Natural killer cell (primary cell): Measurements from ENCODE around the gene HYAL3. TPM values are rescaled to one million over a fixed set of nuclear protein-coding genes. Genes with fewer than 3 reads are reported as not detected.

Experiments used
- ATAC-seq, 3 donors: fragments of 150-1000 bp in 2 of 3; fragments of 200-7000 bp in 1 of 3; cut with Tn5 transposase; 1 replicate in 1 of 3; 2 replicates in 2 of 3; pipeline ENCODE4 v1.10.0; 2021; ENCODE audit warnings: mild to moderate bottlenecking in 2 of 3, moderate library complexity in 2 of 3
- DNase-seq, 2 donors: peaks; one replicate each; pipeline versions ENCODE4 v3.0.0 to v3.0.0-alpha.2; 2013 to 2021; ENCODE audit warnings: mixed read lengths in 1 of 2
- H3K27ac ChIP-seq: one replicate; pipeline ENCODE4 v1.5.1; 2013; ENCODE audit warnings: mild to moderate bottlenecking, low read length
- H3K27me3 ChIP-seq: one replicate; pipeline ENCODE4 v1.6.1; 2013; ENCODE audit warnings: low read length; ENCODE audit not compliant: control insufficient read depth, insufficient read depth
- H3K36me3 ChIP-seq: one replicate; pipeline ENCODE4 v1.6.1; 2013; ENCODE audit warnings: low read length; ENCODE audit not compliant: control insufficient read depth, insufficient read depth
- H3K4me1 ChIP-seq: one replicate; pipeline ENCODE4 v1.6.1; 2013; ENCODE audit warnings: low read length; ENCODE audit not compliant: control insufficient read depth, insufficient read depth
- H3K4me3 ChIP-seq: one replicate; pipeline ENCODE4 v1.5.1; 2013; ENCODE audit warnings: low read length
- H3K9me3 ChIP-seq: one replicate; pipeline ENCODE4 v1.6.1; 2013; ENCODE audit warnings: low read length; ENCODE audit not compliant: control insufficient read depth, insufficient read depth
- H3K27ac Mint-ChIP-seq, 2 donors: one replicate each; pipeline ENCODE4 v1.8.0; 2022; ENCODE audit warnings: mild to moderate bottlenecking in 2 of 2, mixed read lengths in 2 of 2, moderate library complexity in 1 of 2
- H3K27me3 Mint-ChIP-seq, 2 donors: one replicate each; pipeline ENCODE4 v1.8.0; 2022; ENCODE audit warnings: low read depth in 2 of 2, mixed read lengths in 2 of 2
- H3K36me3 Mint-ChIP-seq: one replicate; pipeline ENCODE4 v1.8.0; 2022; ENCODE audit warnings: mixed read lengths
- H3K4me1 Mint-ChIP-seq, 2 donors: one replicate each; pipeline ENCODE4 v1.8.0; 2022; ENCODE audit warnings: mixed read lengths in 2 of 2
- H3K4me3 Mint-ChIP-seq: one replicate; pipeline ENCODE4 v1.8.0; 2022; ENCODE audit warnings: mild to moderate bottlenecking, moderate library complexity, mixed read lengths
- H3K9me3 Mint-ChIP-seq, 2 donors: one replicate each; pipeline ENCODE4 v1.8.0; 2022; ENCODE audit warnings: mixed read lengths in 2 of 2
- CTCF ChIP-seq: fragments of 200-600 bp; IDR thresholded peaks from one replicate; pipeline ENCODE4 v1.8.0; 2022; ENCODE audit warnings: antibody characterized with exemption
- WGBS: methylation state at CpG from one replicate; pipeline ENCODE4 v1.1.7; 2013; ENCODE audit warnings: missing lambda C conversion rate; ENCODE audit not compliant: insufficient coverage; 5-methylcytosine and 5-hydroxymethylcytosine counted together
- intact Hi-C: fragments of 100-400 bp; cut with micrococcal nuclease; formaldehyde crosslinking; loops from one replicate; pipeline ENCODE4 v1.14.2; 2022
- total RNA-seq, 4 donors: library from RNA; stranded (reverse); fragments of 120-200 nt in 1 of 4; gene quantifications; one replicate each; pipeline versions ENCODE4 v1.2.3 to v1.2.4, GENCODE V29; 2013 to 2022

Gene HYAL3
- total RNA-seq, 3 donors from 2014 or later (not counting 1 experiment from before 2014, with no cell fraction given) = 0.93 to 2.0 (median 1.2) TPM

DNA sequence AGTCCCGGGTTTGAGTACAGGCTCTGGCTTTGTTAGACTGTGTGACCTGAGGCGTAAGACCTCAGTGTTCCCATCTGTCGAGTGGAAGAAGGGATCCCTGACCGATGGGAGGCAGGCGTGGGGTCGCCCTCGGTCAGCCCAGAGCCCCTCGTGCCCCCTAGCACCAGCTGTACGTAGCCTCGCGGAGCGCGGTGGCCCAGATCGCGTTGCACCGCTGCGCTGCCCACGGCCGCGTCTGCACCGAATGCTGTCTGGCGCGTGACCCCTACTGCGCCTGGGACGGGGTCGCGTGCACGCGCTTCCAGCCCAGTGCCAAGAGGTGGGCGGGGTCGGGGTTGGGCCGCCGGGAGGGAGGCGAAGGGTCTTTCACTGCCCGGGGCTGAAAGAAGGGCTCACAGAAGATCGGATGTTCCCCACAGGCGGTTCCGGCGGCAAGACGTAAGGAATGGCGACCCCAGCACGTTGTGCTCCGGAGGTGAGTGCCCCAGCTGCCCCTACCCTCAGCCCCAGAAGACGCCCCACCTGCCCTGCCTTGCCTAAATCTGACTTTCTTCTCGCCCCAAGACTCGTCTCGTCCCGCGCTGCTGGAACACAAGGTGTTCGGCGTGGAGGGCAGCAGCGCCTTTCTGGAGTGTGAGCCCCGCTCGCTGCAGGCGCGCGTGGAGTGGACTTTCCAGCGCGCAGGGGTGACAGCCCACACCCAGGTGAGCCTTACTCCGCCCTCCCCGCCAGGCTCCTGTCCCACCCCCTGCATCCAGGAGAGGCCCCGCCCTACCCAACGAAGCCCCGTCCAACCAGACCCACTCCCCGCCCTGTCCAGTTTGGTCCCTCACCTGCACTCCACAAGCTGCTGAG, 23.8 kb downstream of the HYAL3 start:
- no peak overlapping the region for H3K27ac ChIP-seq
- Mint-ChIP-seq H3K4me1 (peaks cover 11 to 32% of the 10 kb centered on the region in 2 donors), H3K27me3 (peaks cover 13 to 32% of the 10 kb centered on the region in 2 donors), H3K27ac (peak overlapping the region in 1 of 2 donors; percentile 44), H3K9me3 (no peaks in the 10 kb centered on the region), H3K4me3 (peak overlapping the region; percentile 47), H3K36me3 (no peaks in the 10 kb centered on the region)
- WGBS = 5% methylated on average over 65 of the region's 65 CpGs
- H3K9me3 ChIP-seq = no peaks in the 10 kb centered on the region
- H3K27me3 ChIP-seq = peaks cover 38% of the 10 kb centered on the region
- H3K4me3 ChIP-seq = no peak overlapping the region
- no peak for ATAC-seq
- DNase-seq = peak in 1 of 2 donors; percentile 32
- H3K4me1 ChIP-seq = peaks cover 33% of the 10 kb centered on the region
- H3K36me3 ChIP-seq = no peaks in the 10 kb centered on the region
- TF ChIP-seq CTCF = no peak
- intact Hi-C loops = no loop called here

- Mint-ChIP-seq H3K36me3 (no peaks in the 10 kb centered on the region), H3K4me3 (peak overlapping the region; percentile 38), H3K4me1 (peaks cover 11 to 32% of the 10 kb centered on the region in 2 donors), H3K9me3 (no peaks in the 10 kb centered on the region), H3K27ac (peak overlapping the region; percentile 54 to 58), H3K27me3 (peaks cover 13 to 32% of the 10 kb centered on the region in 2 donors)
- Histone ChIP-seq H3K4me3 (no peak overlapping the region), H3K36me3 (no peaks in the 10 kb centered on the region), H3K4me1 (peaks cover 33% of the 10 kb centered on the region), H3K27ac (no peak overlapping the region), H3K9me3 (no peaks in the 10 kb centered on the region), H3K27me3 (peaks cover 38% of the 10 kb centered on the region)
- peak; percentile 85 for TF ChIP-seq CTCF
- WGBS = 14% methylated on average over 24 of the region's 26 CpGs
- intact Hi-C loops = loop anchor here (1.0 to 5.0 kb wide), 3 partner anchors 47 to 153 kb away; no protein-coding TSS in a partner anchor
- DNase-seq (peak; percentile 68 to 87), ATAC-seq (peak; percentile 58 to 63 (median 60))
Measured at GRCh38 chr3:50274371-50275104, 24.7 kb downstream of the HYAL3 start.

GRCh38 chr3:50273689-50274065, 25.5 kb downstream of the HYAL3 start:
- no peak for ATAC-seq
- DNase-seq = no peak
- no peaks in the 10 kb centered on the region for H3K36me3 Mint-ChIP-seq
- H3K27ac ChIP-seq = no peak overlapping the region
- no peaks in the 10 kb centered on the region for H3K9me3 Mint-ChIP-seq
- 26% methylated on average over 30 of the region's 31 CpGs for WGBS
- H3K4me3 Mint-ChIP-seq = no peak overlapping the region
- H3K9me3 ChIP-seq = no peaks in the 10 kb centered on the region
- peaks cover 13 to 33% of the 10 kb centered on the region in 2 donors for H3K27me3 Mint-ChIP-seq
- no peak overlapping the region for H3K4me3 ChIP-seq
- no peaks in the 10 kb centered on the region for H3K36me3 ChIP-seq
- no peak overlapping the region for H3K27ac Mint-ChIP-seq
- TF ChIP-seq CTCF = no peak
- peaks cover 33% of the 10 kb centered on the region for H3K4me1 ChIP-seq
- intact Hi-C loops = loop anchor here (1.0 to 5.0 kb wide), 5 partner anchors 27 to 154 kb away; no protein-coding TSS in a partner anchor
- H3K4me1 Mint-ChIP-seq = peaks cover 11 to 32% of the 10 kb centered on the region in 2 donors
- peaks cover 38% of the 10 kb centered on the region for H3K27me3 ChIP-seq
